HG03354 (cell line): Measurements from ENCODE around the gene CAPN15.

ENCODE experiments used
- ATAC-seq: cut with Tn5 transposase; IDR thresholded peaks from one replicate; pipeline ENCODE4 v1.9.1; 2021; ENCODE audit warnings: mild to moderate bottlenecking; ENCODE audit not compliant: unreplicated experiment, poor library complexity, severe bottlenecking

CAPN15 gene

DNA sequence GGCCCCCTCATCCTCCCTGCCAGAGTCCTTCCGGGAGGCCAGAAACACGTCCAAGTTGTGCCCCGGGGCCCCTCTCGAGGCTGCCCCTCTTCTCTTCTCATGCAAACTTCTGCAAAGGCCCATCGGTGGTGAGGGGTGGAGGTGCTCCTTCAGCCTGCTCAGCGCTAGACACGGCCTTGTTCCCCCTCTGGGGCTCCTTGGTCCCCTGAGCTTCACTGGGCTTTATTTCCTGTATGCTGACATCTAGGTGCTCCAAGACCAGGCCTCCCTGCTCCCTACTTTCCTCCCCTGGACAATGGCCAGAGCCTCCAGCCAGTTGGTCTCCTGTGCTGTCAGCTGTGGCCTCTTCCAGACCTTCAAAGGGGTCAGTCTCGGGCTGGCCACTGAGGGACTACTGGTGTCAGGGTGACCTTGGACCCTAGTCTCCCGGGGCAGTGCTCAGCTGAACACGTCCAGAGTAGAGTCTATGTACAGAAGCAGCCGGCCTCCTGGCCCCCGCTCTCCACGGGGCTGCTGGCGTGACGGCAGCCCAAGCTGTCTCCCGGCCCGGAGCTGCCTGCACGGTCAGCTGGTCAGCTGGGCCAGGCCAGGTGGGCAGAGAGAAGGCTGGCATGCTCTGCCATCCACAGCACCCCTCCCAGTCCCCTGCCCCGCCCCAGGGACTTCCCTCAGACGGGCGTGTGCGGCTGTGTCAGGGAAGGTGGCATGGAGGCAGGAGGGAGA, 30.9 kb downstream of the CAPN15 start:
- no peak for ATAC-seq

DNA sequence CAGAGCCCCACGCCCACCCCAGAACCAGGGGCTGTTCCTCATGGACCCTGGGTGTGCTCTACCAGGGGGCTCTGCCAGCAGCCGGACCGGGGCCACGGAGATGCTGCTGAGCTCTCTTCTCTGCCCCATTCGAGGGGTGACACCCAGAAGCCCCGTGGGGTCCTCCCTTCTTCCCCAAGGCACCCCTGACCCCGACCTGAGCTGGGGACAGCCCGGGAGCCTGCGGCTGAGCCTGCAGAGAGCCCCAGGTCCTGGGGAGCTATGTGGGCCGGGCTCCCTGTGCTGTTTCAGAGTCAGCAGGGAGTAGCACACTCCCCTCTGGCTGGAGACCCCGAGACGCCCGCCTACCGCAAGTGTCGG, 31.5 kb downstream of the CAPN15 start:
- ATAC-seq = no peak

GRCh38 chr16:559411-560203, 32.1 kb downstream of the CAPN15 start:
- no peak for ATAC-seq

DNA sequence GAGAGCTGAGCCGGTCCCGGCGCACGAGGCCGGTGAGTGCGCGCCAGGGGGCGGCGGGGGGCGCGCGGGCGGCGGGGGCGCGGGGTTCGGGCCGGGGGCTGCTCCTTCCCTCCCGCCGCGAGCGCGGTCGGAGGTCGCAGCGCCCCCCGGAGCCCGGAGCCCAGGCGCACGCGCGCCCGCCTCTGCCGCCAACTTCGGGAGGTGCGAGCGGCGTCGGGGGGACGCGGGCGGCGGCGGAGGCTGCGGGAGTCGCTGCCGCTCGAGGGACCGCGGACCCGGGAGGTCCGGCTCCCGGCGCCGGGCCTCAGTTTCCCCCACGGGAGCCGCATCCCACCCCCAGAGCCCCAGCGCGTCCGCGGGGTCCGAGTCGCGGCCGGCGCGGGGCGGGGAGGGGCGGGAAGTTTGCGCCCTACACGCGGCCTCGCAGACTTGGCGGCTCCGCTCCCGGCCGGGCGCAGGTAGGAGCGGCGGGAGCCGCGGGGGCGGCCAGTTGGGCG, 32.7 kb downstream of the CAPN15 start, which contains the start of gene PRR35:
Gene PRR35, plus strand, starts transcription at position 191 of the 497 bp plus-strand sequence. CDS start 2,901 bp downstream, outside the sequence.
- ATAC-seq = no peak

- ATAC-seq = no peak
Measured at GRCh38 chr16:560701-561412, 33.3 kb downstream of the CAPN15 start.

DNA sequence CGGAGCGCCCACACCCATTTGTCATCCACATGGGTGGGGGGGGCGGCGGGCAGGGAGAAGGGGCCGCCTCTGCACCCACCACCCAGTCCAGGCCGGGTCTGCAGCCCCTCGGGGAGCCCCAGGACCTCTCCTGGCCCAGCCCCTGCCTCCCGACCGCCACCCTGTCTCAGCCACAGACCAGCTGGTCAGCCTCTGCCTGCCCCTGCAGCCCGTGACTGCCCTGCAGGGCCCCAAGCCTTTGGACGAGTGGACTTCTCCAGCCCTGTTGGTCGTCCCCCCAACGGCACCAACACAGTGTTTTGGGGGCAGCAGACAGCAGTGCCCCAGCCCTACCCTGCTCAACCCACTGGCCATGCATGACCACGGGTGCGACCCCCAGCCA, 33.9 kb downstream of the CAPN15 start:
- ATAC-seq = no peak

GRCh38 chr16:561957-562938, 34.7 kb downstream of the CAPN15 start:
- ATAC-seq = no peak

DNA sequence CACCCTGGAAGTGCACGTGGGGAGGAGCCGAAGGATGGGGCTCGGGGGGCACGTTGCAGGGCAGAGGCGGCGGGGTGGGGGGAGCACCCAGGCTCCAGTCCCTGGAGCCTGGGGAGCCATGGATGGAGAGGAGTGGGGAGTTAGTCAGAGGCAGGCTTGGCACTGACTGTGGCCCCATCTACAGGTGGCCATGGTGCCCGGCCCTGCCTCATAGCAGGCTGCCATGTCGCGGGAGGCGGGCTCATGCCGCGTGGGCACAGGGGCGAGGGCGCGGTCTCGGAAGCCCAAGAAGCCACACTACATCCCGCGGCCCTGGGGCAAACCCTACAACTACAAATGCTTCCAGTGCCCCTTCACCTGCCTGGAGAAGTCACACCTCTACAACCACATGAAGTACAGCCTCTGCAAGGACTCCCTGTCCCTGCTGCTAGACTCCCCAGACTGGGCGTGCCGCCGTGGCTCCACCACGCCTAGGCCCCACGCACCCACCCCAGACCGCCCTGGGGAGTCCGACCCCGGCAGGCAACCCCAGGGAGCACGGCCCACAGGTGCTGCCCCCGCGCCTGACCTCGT, 35.6 kb downstream of the CAPN15 start:
- ATAC-seq = no peak

DNA sequence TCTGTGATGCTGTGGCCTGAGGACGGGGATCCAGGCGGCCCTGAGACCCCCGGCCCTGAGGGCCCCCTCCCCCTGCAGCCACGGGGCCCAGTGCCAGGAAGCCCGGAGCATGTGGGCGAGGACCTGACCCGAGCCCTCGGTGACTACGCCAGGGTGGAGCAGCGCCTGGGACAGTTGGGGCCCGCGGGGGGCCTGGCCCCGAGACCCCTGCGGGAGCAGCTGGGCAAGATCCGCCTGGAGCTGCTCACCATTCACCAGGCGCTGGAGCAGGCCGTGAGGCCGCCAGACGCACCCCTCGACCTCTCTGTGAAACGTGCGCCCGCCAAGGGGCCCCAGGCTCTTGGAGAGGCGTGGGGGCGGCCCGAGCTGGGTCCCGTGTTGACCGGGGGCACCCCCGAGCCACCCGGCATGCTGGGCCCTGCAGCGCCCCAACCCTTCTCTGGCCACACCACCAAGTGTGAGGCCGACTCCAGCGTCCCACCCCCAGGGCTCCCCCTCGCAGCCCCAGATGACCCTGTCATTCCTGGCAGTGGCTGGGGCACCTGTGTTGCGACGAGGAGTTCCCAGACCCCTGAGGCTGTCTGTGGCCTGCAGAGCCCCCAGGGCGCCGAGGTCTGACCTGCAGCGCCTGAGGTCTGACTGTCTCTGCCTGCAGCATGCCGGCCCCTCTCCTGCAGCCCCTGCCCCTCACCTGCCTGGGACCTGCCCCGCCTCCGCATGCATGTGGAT, 37.3 kb downstream of the CAPN15 start:
- no peak for ATAC-seq

- no peak for ATAC-seq
Measured at GRCh38 chr16:565419-566330, 38.2 kb downstream of the CAPN15 start.

- peak; percentile 63 for ATAC-seq
Measured at GRCh38 chr16:566475-567372, 39.2 kb downstream of the CAPN15 start, which contains the start of gene NHLRC4. TSS of gene NHLRC4 (plus strand) at chr16:567005. CDS start at chr16:568048, 1,043 bp downstream.

- ATAC-seq = no peak
Measured at GRCh38 chr16:567373-568256, 40.1 kb downstream of the CAPN15 start.

DNA sequence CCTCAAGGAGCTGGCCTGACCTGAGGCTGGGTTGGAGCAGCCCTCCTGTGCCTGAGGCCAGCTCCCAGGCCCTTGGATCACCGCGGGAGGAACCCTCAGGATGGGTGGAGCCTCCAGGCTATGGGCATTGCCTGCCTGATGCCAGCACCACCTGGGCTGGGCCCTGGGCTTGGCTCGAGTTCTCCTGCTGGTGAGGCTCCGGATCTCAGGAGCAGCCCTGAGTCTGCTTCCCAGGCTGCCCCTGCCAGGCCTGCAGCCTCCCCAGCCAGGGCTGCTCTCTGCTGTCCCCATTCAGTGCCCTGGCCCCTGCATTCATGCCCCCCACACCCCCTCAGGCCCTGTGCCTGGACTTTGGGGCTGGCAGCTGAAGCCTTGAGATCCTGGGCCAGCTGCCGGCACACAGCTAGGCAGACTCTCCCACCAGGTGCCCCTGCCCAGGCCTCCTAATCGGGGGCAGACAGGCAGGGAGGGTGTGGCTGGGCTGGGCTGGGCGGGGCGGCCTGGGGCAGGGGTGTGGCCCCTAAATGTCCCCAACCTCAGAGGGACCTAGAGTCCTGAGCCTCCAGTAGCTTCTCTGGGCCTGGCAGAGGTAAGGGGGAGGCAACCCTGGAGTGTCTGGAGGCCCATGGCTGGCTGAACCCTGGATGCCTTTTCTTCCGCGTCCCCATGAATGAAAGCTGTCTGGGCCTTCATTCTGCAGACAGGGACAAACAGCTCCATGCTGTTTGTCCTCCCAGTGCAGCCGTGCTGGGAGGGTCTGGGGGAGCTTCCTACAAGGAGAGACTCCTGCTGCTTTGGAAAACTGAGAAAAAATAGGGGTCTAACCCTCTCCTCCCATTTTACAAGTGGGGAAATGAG, 41.1 kb downstream of the CAPN15 start:
- ATAC-seq = no peak

- peak; percentile 57 for ATAC-seq
Measured at GRCh38 chr16:569445-570254, 42.1 kb downstream of the CAPN15 start, which contains the start of gene PIGQ. TSS of gene PIGQ (plus strand) at chr16:569968. CDS start at chr16:574075, 4,107 bp downstream.
